ENCODE measurements around the gene SMOC2. TPM values are rescaled to one million over a fixed set of nuclear protein-coding genes. Genes with fewer than 3 reads are reported as not detected.

SMOC2 gene
- total and polyA plus RNA-seq, 2 of the 4 experiments (the other 2 are of a cell fraction) = not detected

DNA sequence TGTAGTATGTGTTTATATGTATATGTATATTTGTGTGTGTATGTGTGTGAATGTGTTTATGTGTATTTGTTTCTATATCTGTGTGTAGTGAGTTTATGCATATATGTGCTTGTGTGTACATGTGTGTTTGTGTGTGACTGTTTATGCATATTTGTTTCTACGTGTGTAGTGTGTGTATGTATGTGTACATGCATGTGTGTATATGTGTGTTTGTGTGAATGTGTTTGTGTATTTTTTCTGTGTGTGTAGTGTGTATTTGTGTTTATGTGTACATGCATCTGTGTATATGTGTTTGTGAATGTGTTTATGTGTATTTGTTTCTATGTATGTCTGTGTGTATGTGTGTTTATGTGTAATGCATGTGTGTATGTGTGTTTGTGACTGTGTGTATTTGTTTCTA lies 12.1 kb upstream of the SMOC2 start:
- H3K9me3 ChIP-seq (ENCODE audit: control insufficient read depth, insufficient read depth, low read length) = peaks cover 33% of the 10 kb centered on the region
- no peak overlapping the region for H2BK15ac ChIP-seq (ENCODE audit: low read depth, low read length)
- no peak overlapping the region for H3K4me3 ChIP-seq (ENCODE audit: insufficient read depth, low read depth, low read length)
- ATAC-seq (ENCODE audit: low read depth) (no peak), DNase-seq (no peak)
- H4K8ac ChIP-seq (ENCODE audit: low read depth in 2 of 2, low read length in 2 of 2) = no peak overlapping the region
- no peak overlapping the region for H3K14ac ChIP-seq (replicated peaks; ENCODE audit: low read depth, low read length)
- H3K4ac ChIP-seq (ENCODE audit: low read depth, low read length) = no peak overlapping the region
- dilution Hi-C loops (cut with HindIII; ENCODE audit: low sequenced_read_pairs, unreplicated experiment) = no loop called here
- no peak overlapping the region for H3K56ac ChIP-seq (ENCODE audit: extremely low read depth, insufficient read depth, low read length)
- H3K4me1 ChIP-seq (ENCODE audit: control insufficient read depth, insufficient read depth, low read length) = no peaks in the 10 kb centered on the region
- no TSS peak for BruUV-seq (replicated peaks)
- no peaks in the 10 kb centered on the region for H4K20me1 ChIP-seq (ENCODE audit: insufficient read depth, low read length)
- intact Hi-C loops (cut with micrococcal nuclease) = no loop called here
- no peaks in the 10 kb centered on the region for H3K9me1 ChIP-seq (ENCODE audit: insufficient read depth, low read length)
- no peak overlapping the region for H3K27ac ChIP-seq (ENCODE audit: insufficient read depth, low read length)
- H3K9ac ChIP-seq (ENCODE audit: low read depth, low read length) = no peak overlapping the region
- no peaks in the 10 kb centered on the region for H3K36me3 ChIP-seq (ENCODE audit: control insufficient read depth, insufficient read depth, low read length)
- no peak overlapping the region for H4K5ac ChIP-seq (ENCODE audit: low read depth, low read length)
- no peak overlapping the region for H3K18ac ChIP-seq (ENCODE audit: low read depth, low read length)
- no peak overlapping the region for H2AK9ac ChIP-seq (replicated peaks; ENCODE audit: low read depth, low read length, poor library complexity)
- no peak overlapping the region for H2AFZ ChIP-seq (replicated peaks; ENCODE audit: low read length, poor library complexity)
- H2BK120ac ChIP-seq (ENCODE audit: low read depth, low read length) = no peak overlapping the region
- H2AK5ac ChIP-seq (ENCODE audit: low read depth, low read length) = no peak overlapping the region
- POLR2A ChIA-PET (ENCODE audit: unreplicated experiment) = no interaction called here
- in situ Hi-C loops (cut with MboI; ENCODE audit: low sequenced_read_pairs) = no loop called here
- no peaks in the 10 kb centered on the region for H3K79me1 ChIP-seq (ENCODE audit: low read depth in 1 of 2, low read length in 2 of 2)
- no peak for TF ChIP-seq MAFK (IDR thresholded peaks at IDR 0.05; ENCODE audit: low read depth, low read length)
- TF ChIP-seq, protein P1, sequence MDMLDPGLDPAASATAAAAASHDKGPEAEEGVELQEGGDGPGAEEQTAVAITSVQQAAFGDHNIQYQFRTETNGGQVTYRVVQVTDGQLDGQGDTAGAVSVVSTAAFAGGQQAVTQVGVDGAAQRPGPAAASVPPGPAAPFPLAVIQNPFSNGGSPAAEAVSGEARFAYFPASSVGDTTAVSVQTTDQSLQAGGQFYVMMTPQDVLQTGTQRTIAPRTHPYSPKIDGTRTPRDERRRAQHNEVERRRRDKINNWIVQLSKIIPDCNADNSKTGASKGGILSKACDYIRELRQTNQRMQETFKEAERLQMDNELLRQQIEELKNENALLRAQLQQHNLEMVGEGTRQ (IDR thresholded peaks at IDR 0.05; ENCODE audit: low read depth, low read length) = no peak
- TF ChIP-seq RFX5 (IDR thresholded peaks at IDR 0.05; ENCODE audit: low read depth, low read length) = no peak
- no peak for TF ChIP-seq BHLHE40 (IDR thresholded peaks at IDR 0.05; ENCODE audit: low read depth, low read length)
- no peak for TF ChIP-seq FOS (IDR thresholded peaks at IDR 0.05; ENCODE audit: low read depth, low read length)
- no peak for TF ChIP-seq RCOR1 (IDR thresholded peaks at IDR 0.05; ENCODE audit: insufficient replicate concordance, low read length)
- TF ChIP-seq, protein P2, sequence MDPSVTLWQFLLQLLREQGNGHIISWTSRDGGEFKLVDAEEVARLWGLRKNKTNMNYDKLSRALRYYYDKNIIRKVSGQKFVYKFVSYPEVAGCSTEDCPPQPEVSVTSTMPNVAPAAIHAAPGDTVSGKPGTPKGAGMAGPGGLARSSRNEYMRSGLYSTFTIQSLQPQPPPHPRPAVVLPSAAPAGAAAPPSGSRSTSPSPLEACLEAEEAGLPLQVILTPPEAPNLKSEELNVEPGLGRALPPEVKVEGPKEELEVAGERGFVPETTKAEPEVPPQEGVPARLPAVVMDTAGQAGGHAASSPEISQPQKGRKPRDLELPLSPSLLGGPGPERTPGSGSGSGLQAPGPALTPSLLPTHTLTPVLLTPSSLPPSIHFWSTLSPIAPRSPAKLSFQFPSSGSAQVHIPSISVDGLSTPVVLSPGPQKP (IDR thresholded peaks at IDR 0.05; ENCODE audit: borderline replicate concordance, low read depth, low read length) = no peak
- no peak for TF ChIP-seq RAD21 (IDR thresholded peaks at IDR 0.05; ENCODE audit: low read length)
- TF ChIP-seq NFE2L2 (IDR thresholded peaks at IDR 0.05; ENCODE audit: low read depth, low read length) = no peak
- TF ChIP-seq CHD1 (IDR thresholded peaks at IDR 0.05; ENCODE audit: low read depth, low read length) = no peak
- TF ChIP-seq POLR2A (IDR thresholded peaks at IDR 0.05; ENCODE audit: low read depth, low read length) = no peak
- TF ChIP-seq SMC3 (IDR thresholded peaks at IDR 0.05; ENCODE audit: low read depth, low read length) = no peak
- no peak overlapping the region for H3K23ac ChIP-seq (ENCODE audit: low read depth, low read length)
- no peak overlapping the region for H2BK20ac ChIP-seq (ENCODE audit: low read depth, low read length)
- H3K4me2 ChIP-seq (ENCODE audit: low read depth, low read length) = no peak overlapping the region
- H3K27me3 ChIP-seq (ENCODE audit: control insufficient read depth, insufficient read depth, low read length) = no peaks in the 10 kb centered on the region
- no CpG with 5 or more reads among the region's 1 CpG for WGBS, 2 experiments (ENCODE audit: extremely low coverage in 2 of 2, insufficient read length in 1 of 2)
- H2BK5ac ChIP-seq (ENCODE audit: low read depth, low read length, poor library complexity, severe bottlenecking) = peak overlapping the region; percentile 13
- CTCF ChIA-PET = no interaction called here
- H4K91ac ChIP-seq (ENCODE audit: insufficient read depth, low read depth, low read length) = no peak overlapping the region

Data from IMR-90 (cell line).